ENCODE data around the gene SSU72. TPM values are rescaled to one million over a fixed set of nuclear protein-coding genes. Genes with fewer than 3 reads are reported as not detected.

The SSU72 gene
- total RNA-seq, 6 donors from 2014 or later = 122 to 174 (median 146) TPM

GRCh38 chr1:1605034-1605591, 30.4 kb upstream of the SSU72 start:
- no peaks in the 10 kb centered on the region for H3K9me3 ChIP-seq
- no peaks in the 10 kb centered on the region for H3K36me3 ChIP-seq
- no peak for TF ChIP-seq POLR2AphosphoS5 (IDR thresholded peaks at IDR 0.05)
- no peaks in the 10 kb centered on the region for H3K27me3 ChIP-seq
- DNase-seq (peak in 1 of 2 donors; percentile 71), ATAC-seq (ENCODE audit: low FRiP score in 2 of 2) (no peak)
- H3K27ac ChIP-seq = no peak overlapping the region
- H3K4me1 ChIP-seq = peaks cover 6 to 18% (median 13%) of the 10 kb centered on the region in 4 donors
- no peak overlapping the region for H3K4me3 ChIP-seq
- WGBS, 2 donors = 75 to 85% methylated on average over 12 to 14 of the region's 14 CpGs

GRCh38 chr1:1604374-1605033, 29.8 kb upstream of the SSU72 start:
- Histone ChIP-seq H3K4me1 (peaks cover 7 to 12% (median 11%) of the 10 kb centered on the region in 4 donors), H3K36me3 (no peaks in the 10 kb centered on the region), H3K27me3 (no peaks in the 10 kb centered on the region), H3K9me3 (no peaks in the 10 kb centered on the region), H3K4me3 (no peak overlapping the region), H3K27ac (no peak overlapping the region)
- TF ChIP-seq EP300 (IDR thresholded peaks at IDR 0.05) = no peak
- TF ChIP-seq POLR2A (IDR thresholded peaks at IDR 0.05) = no peak
- ATAC-seq (ENCODE audit: low FRiP score in 2 of 2) = no peak
- WGBS, 2 donors = 85 to 89% methylated on average over 10 to 14 of the region's 15 CpGs
- DNase-seq = peak in 1 of 2 donors; percentile 35

GRCh38 chr1:1603671-1604373, 29.2 kb upstream of the SSU72 start:
- no peaks in the 10 kb centered on the region for H3K9me3 ChIP-seq
- no peak overlapping the region for H3K27ac ChIP-seq
- H3K4me1 ChIP-seq = peaks cover 12 to 19% (median 16%) of the 10 kb centered on the region in 4 donors
- peaks cover 0 to 4% (median 1%) of the 10 kb centered on the region in 4 donors for H3K27me3 ChIP-seq
- 72 to 81% methylated on average over 8 to 12 of the region's 13 CpGs for WGBS, 2 donors
- DNase-seq (peak in 1 of 2 donors; percentile 42), ATAC-seq (ENCODE audit: low FRiP score in 2 of 2) (no peak)
- H3K4me3 ChIP-seq = no peak overlapping the region
- TF ChIP-seq EP300 (IDR thresholded peaks at IDR 0.05) (no peak), POLR2AphosphoS5 (IDR thresholded peaks at IDR 0.05) (no peak), CTCF (IDR thresholded peaks at IDR 0.05) (no peak), POLR2A (IDR thresholded peaks at IDR 0.05) (no peak)
- H3K36me3 ChIP-seq = no peaks in the 10 kb centered on the region

- peak in 1 of 2 donors; percentile 53 for DNase-seq
- Histone ChIP-seq H3K4me1 (peaks cover 12 to 25% (median 17%) of the 10 kb centered on the region in 4 donors), H3K36me3 (no peaks in the 10 kb centered on the region), H3K27ac (no peak overlapping the region), H3K4me3 (no peak overlapping the region), H3K27me3 (peaks cover 0 to 4% (median 1%) of the 10 kb centered on the region in 4 donors), H3K9me3 (no peaks in the 10 kb centered on the region)
- no peak for ATAC-seq (ENCODE audit: low FRiP score in 2 of 2)
- TF ChIP-seq POLR2AphosphoS5 (IDR thresholded peaks at IDR 0.05) (no peak), EP300 (IDR thresholded peaks at IDR 0.05) (no peak), POLR2A (IDR thresholded peaks at IDR 0.05) (no peak), CTCF (IDR thresholded peaks at IDR 0.05) (no peak)
- WGBS, 2 donors = 73 to 89% methylated on average over 3 to 11 of the region's 13 CpGs
Measured at GRCh38 chr1:1602968-1603506, 28.4 kb upstream of the SSU72 start.

- Histone ChIP-seq H3K9me3 (no peaks in the 10 kb centered on the region), H3K27ac (no peak overlapping the region), H3K4me3 (no peak overlapping the region), H3K36me3 (no peaks in the 10 kb centered on the region), H3K27me3 (peaks cover 0 to 4% (median 1%) of the 10 kb centered on the region in 4 donors), H3K4me1 (peaks cover 12 to 25% (median 18%) of the 10 kb centered on the region in 4 donors)
- 55 to 60% methylated on average over 16 to 18 of the region's 18 CpGs for WGBS, 2 donors
- no peak for DNase-seq
- no peak for TF ChIP-seq EP300 (IDR thresholded peaks at IDR 0.05)
- TF ChIP-seq CTCF (IDR thresholded peaks at IDR 0.05) = no peak
- TF ChIP-seq POLR2A (IDR thresholded peaks at IDR 0.05) = no peak
- no peak for ATAC-seq (ENCODE audit: low FRiP score in 2 of 2)
Measured at GRCh38 chr1:1602304-1602967, 27.8 kb upstream of the SSU72 start.
